ENCODE measurements around the gene DIPK1B.

- TF ChIP-seq CTCF (IDR thresholded peaks at IDR 0.05) (no peak), POLR2A (IDR thresholded peaks at IDR 0.05) (no peak)
Observed at GRCh38 chr9:136743639-136744211, 31.4 kb downstream of the DIPK1B start.

Measured in thyroid gland (tissue), 4 donors.